IPS DF 6.9 (cell line): ENCODE data around the gene GPR3.

Experiments used
- DNase-seq: peaks from one replicate; pipeline ENCODE4 v3.0.0-alpha.2; 2013; ENCODE audit warnings: low read depth, low spot score
- H3K27ac ChIP-seq: one replicate; pipeline ENCODE4 v1.5.1; 2013; ENCODE audit warnings: low read length, control low read depth
- H3K27me3 ChIP-seq: 2 replicates; pipeline ENCODE4 v1.6.1; 2013; ENCODE audit warnings: mild to moderate bottlenecking, low read length; ENCODE audit not compliant: control insufficient read depth, insufficient read depth
- H3K36me3 ChIP-seq: 2 replicates; pipeline ENCODE4 v1.6.1; 2013; ENCODE audit warnings: low read length; ENCODE audit not compliant: control insufficient read depth, insufficient read depth
- H3K4me1 ChIP-seq: 2 replicates; pipeline ENCODE4 v1.6.1; 2013; ENCODE audit warnings: low read length; ENCODE audit not compliant: control insufficient read depth, insufficient read depth
- H3K4me3 ChIP-seq: 2 replicates; pipeline ENCODE4 v1.5.1; 2013; ENCODE audit warnings: mild to moderate bottlenecking, low read length
- H3K9me3 ChIP-seq: 2 replicates; pipeline ENCODE4 v1.6.1; 2013; ENCODE audit warnings: low read length, inconsistent platforms; ENCODE audit not compliant: control insufficient read depth, insufficient read depth
- WGBS: extraction: QIAGEN DNeasy Blood & Tissue Kit; methylation state at CpG from one replicate; pipeline ENCODE4 v1.1.7; 2013; ENCODE audit warnings: mixed read lengths, missing lambda C conversion rate; ENCODE audit not compliant: insufficient read length, insufficient coverage; 5-methylcytosine and 5-hydroxymethylcytosine counted together

GPR3 gene

DNA sequence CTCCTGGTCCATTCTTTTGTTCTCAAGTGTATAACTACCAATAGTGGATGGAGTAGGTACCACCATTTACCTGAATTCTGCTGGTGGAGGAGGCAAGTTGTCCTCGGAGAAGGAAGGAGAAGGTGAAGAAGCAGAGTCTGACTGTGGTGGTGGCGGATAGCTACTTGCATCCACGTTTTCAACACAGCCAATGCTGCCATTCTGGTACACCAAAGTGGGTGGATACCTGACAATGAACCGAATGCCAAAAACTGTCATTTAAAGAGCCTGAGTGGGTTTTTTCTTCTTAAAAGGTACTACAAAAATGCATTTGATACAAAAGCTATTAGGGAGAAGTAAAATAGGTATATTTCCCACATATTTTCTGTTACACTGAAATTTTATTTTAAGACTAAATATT is 20.1 kb downstream of the GPR3 start:
- Histone ChIP-seq H3K4me1 (no peaks in the 10 kb centered on the region; the same call in 1 of the 2 replicates), H3K36me3 (peaks cover 14% of the 10 kb centered on the region; the same call in 1 of the 2 replicates), H3K4me3 (no peak overlapping the region), H3K27ac (no peak overlapping the region), H3K27me3 (no peaks in the 10 kb centered on the region), H3K9me3 (no peaks in the 10 kb centered on the region)
- no CpG with 5 or more reads among the region's 4 CpGs for WGBS
- no peak for DNase-seq

DNA sequence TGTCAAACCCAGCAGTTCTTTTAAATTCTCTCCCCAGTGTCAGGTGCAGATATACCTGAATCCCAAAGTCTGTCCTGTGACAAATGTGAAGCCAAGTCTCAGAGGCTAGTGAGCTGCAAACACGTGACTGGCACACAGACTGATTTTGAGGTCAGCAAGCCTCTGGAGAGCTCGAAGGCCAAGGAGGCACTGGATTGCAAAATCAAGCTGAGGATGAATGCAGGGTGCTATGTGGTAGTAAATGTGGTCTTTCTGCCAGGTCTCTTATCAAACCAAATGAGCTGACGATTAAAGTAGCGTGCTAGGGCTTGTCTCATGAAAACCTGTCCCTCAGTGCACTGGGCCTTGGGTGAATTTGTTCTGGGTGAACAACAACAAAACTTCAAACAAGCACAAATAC is 20.6 kb downstream of the GPR3 start:
- DNase-seq, result no peak
- no CpG with 5 or more reads among the region's 4 CpGs for WGBS
- H3K27ac ChIP-seq, result no peak overlapping the region
- no peak overlapping the region for H3K4me3 ChIP-seq
- H3K36me3 ChIP-seq, result peaks cover 14% of the 10 kb centered on the region; the same call in 1 of the 2 replicates
- no peaks in the 10 kb centered on the region for H3K9me3 ChIP-seq
- H3K4me1 ChIP-seq, result no peaks in the 10 kb centered on the region; the same call in 1 of the 2 replicates
- H3K27me3 ChIP-seq, result no peaks in the 10 kb centered on the region

DNA sequence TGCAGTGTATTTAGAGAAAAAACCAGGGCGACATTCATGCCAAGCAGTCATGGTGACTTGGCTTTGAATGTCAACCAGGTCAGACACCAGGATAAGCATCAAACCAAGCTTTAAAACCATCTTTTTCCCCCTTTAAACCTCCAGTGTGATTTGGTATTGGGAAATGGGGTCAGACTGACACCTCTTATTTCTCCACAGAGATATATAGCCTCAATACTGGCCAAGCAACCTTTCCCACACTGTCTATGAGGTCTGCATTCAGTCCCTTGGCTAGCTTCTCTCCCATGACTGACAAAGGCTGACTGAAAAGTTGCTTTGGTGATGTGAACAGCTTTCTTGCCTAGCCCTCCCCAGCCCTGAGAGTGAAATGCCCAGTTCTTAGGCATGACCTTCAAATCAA is 21.7 kb downstream of the GPR3 start:
- H3K27me3 ChIP-seq, result no peaks in the 10 kb centered on the region
- H3K36me3 ChIP-seq, result peaks cover 14% of the 10 kb centered on the region; the same call in 1 of the 2 replicates
- DNase-seq, result no peak
- H3K4me3 ChIP-seq, result no peak overlapping the region
- no CpG with 5 or more reads among the region's 1 CpG for WGBS
- peaks cover 1% of the 10 kb centered on the region for H3K4me1 ChIP-seq
- no peaks in the 10 kb centered on the region for H3K9me3 ChIP-seq
- H3K27ac ChIP-seq, result no peak overlapping the region

DNA sequence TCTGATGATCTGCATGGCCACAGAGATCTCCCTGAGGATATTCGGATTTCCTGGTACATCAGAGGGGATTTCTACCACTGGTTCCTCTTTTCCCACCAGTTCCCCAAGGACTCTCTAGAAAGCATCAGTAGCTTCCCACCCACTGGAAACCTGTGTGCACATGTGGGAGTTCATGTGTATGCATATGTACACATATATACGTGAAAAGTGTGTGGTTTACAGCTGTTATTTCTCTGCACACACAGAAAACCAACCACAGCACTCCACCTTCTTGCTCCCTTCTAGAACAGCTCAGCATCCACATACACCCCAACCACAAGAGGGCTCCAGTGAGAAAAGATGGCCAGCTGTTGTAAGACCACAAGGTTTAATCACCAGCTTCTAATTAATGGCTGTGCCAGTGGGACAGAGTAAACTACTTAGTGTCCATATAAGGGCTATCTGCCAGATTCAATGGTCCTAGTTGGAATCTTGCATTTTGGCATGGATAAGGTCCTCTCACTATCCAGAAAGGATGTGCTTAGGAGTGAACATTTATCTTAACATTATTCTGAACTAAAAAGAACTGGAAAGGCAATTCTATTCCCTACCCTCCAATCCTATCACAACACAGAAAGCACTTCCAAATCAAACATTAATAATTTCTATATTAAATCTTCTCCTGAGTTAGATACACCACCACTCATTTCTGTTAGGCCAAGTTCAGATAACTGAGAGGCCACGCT is 24.1 kb downstream of the GPR3 start:
- Histone ChIP-seq H3K9me3 (no peaks in the 10 kb centered on the region), H3K36me3 (peaks cover 11% of the 10 kb centered on the region; the same call in 1 of the 2 replicates), H3K27me3 (no peaks in the 10 kb centered on the region), H3K4me3 (no peak overlapping the region), H3K4me1 (peaks cover 1% of the 10 kb centered on the region; the same call in 1 of the 2 replicates), H3K27ac (no peak overlapping the region)
- no CpG with 5 or more reads among the region's 3 CpGs for WGBS
- DNase-seq, result no peak

DNA sequence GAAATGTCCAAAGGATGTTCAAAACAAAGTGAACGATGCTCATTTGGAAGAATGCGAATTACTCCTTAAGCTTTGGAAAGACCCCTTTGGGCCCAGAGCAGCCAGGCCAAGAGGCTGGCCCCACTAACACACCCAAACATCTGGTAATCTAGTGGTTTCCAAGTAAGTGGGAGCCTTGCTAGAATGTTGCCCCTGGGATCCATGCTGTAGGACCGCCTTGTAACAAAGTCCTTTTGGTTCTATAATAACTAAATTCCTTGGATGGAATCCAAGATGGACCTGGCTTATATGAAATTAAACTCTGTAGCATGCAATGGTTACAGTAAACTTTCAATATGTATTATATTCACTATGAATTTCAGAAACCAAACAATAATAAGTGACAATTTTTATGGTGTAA is 25.3 kb downstream of the GPR3 start:
- Histone ChIP-seq H3K27me3 (no peaks in the 10 kb centered on the region), H3K27ac (no peak overlapping the region), H3K4me3 (no peak overlapping the region), H3K9me3 (no peaks in the 10 kb centered on the region), H3K36me3 (peaks cover 9% of the 10 kb centered on the region; the same call in 1 of the 2 replicates), H3K4me1 (peaks cover 1% of the 10 kb centered on the region; the same call in 1 of the 2 replicates)
- no CpG with 5 or more reads among the region's 3 CpGs for WGBS
- no peak for DNase-seq

DNA sequence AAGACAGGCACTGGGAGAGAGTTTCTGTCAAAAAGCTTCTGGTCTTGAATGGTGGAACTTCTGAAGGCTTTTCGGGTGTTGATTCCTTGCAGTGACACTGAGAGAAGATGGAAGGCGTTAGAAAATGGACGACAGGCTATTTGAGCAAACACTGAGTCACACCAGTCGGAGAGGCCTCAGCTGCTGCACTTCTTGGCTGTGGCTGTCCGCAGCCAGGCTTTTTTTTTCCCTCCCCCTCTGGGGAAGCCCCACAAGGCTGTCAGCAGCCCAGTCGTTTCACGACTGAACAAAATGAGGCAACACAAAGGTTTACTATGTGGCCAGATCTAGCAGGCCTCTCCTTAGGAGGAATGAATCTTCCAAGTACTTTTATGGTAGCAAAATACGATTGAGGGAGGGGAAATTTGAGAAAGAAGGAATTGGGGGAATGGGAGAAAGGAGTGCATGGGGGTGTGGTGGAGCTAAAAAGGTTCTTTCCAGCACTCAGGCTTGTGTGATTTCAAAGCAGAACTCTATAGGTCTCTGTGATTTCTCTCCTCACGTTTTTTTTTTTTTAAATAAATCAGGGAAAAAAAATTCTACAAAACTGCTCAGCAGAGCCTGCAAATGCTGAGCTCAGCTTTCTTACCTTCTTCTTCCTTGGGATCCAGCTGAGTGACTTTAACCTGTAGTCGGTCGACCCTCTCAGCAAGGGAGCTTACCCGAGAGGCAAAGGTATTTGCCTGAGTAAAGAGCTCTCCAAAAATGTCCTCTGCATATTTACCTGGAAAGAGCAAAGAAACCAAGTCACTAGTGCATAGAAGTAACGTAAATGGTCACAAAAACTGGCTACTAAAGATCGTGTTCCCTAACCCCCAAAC is 26.1 kb downstream of the GPR3 start:
- 100% methylated on average over 1 of the region's 14 CpGs for WGBS
- Histone ChIP-seq H3K27ac (no peak overlapping the region), H3K4me1 (peaks cover 1% of the 10 kb centered on the region; the same call in 1 of the 2 replicates), H3K36me3 (peaks cover 6% of the 10 kb centered on the region; the same call in 1 of the 2 replicates), H3K4me3 (no peak overlapping the region), H3K27me3 (no peaks in the 10 kb centered on the region), H3K9me3 (no peaks in the 10 kb centered on the region)
- no peak for DNase-seq

DNA sequence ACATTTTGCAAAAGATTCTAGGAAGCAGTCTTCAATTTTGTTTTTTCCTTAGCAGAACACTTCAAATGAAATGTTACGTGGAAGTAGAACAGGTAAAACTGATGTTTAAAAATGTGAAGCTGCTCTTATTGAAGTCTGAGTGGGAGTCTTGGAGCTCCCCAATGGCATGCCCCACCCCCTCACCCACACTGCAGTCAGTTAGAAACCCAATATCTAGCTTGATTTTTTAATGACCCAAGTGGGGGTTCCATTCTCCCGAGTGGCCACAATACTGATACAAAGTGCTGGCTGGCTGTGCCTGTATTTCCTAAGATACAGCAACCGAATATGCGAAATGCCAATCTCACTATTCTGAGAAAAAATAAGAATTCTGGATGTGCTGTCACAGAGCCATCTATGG is 31.3 kb downstream of the GPR3 start:
- Histone ChIP-seq H3K4me1 (peaks cover 1% of the 10 kb centered on the region; the same call in 1 of the 2 replicates), H3K36me3 (no peaks in the 10 kb centered on the region), H3K9me3 (no peaks in the 10 kb centered on the region), H3K4me3 (no peak overlapping the region), H3K27me3 (no peaks in the 10 kb centered on the region), H3K27ac (no peak overlapping the region)
- DNase-seq, result no peak
- WGBS, result no CpG with 5 or more reads among the region's 4 CpGs

DNA sequence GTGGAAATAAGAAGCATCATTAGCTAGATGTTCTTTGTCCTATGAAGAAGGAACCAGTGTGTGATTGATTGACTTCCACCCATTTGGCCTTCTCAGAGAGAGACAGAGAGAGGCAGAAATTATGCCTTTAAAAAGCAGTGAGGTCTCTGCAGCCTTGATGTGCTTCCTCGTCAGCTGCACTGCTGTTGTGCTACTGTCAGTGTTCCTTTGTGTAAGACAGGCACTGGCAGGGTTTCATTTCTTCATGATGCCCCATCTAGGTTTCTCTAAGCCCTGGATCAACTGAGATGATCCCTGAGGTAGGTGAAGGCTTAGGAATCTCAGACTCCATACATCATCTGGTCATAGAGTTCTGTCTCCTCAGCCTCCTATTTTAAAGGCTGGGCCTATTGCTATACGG is 34.9 kb downstream of the GPR3 start:
- WGBS, result no CpG with 5 or more reads among the region's 2 CpGs
- Histone ChIP-seq H3K36me3 (no peaks in the 10 kb centered on the region), H3K27ac (no peak overlapping the region), H3K9me3 (no peaks in the 10 kb centered on the region), H3K4me1 (peaks cover 2% of the 10 kb centered on the region; the same call in 1 of the 2 replicates), H3K27me3 (no peaks in the 10 kb centered on the region), H3K4me3 (no peak overlapping the region)
- DNase-seq, result no peak

DNA sequence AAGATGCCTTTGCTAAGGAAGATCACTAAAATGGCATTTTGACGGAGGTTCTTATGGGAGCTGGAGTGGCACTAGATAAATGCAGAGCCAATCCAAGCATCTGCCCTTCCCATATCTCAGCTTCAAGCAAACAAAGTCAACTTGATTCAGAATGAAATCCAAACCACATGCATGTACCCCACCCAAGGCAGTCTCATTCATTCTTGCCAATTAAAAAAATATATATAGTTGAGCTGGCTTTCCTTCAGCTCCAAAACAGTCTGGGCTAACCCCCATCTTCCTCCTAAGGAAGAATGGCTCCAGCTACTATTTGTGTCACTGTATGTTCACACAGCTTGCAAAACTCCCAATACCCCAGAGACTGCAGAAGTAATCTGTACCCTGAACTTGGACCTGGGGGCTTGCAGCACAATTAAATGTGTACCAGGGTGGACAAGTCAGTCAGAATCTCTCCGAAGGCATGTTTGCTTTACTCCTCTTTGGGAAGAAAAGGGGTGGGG is 35.4 kb downstream of the GPR3 start:
- H3K4me3 ChIP-seq, result no peak overlapping the region

DNA sequence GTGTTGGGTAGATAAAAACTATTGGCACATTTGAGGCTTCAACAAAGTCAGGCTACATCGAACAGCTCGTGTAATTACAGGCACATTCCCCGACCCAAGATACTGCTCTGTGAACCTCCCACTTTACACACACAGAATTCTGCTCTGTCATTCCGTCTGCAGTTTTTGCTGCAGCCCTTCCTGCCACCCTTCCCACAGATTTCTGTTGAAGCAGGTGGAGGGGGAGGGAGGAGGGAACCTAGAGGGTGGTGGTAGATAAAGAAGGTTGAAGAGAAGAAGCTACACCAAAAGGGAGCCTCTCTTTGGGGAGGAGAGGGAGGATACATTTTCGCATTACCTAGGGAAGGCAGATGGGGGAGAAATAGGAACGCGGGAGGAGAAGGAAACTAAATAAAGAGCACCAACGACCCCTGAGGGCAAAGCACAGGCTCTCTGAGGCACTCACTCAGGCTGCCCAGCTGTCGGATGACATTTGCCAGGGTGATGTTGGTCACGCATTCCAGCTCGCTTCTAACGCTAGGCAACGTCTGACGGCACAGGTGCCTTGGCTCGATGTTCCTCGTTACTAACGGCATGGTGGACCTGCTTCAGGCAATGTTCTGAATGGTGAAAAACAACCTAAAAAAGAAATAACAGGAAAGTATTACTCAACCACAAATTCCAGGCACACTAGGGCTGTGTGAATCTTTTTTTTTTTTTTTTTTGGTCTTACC is 36.0 kb downstream of the GPR3 start:
- H3K27ac ChIP-seq, result no peak overlapping the region
- H3K4me3 ChIP-seq, result no peak overlapping the region

More for the DNA sequence above, 35.4 kb downstream of the GPR3 start:
- no CpG with 5 or more reads among the region's 2 CpGs for WGBS
- Histone ChIP-seq H3K27ac (no peak overlapping the region), H3K4me1 (peaks cover 2% of the 10 kb centered on the region; the same call in 1 of the 2 replicates), H3K9me3 (no peaks in the 10 kb centered on the region), H3K27me3 (no peaks in the 10 kb centered on the region), H3K36me3 (no peaks in the 10 kb centered on the region)
- DNase-seq, result no peak

More for the DNA sequence above, 36.0 kb downstream of the GPR3 start:
- Histone ChIP-seq H3K9me3 (no peaks in the 10 kb centered on the region), H3K27me3 (no peaks in the 10 kb centered on the region), H3K36me3 (no peaks in the 10 kb centered on the region), H3K4me1 (peaks cover 2% of the 10 kb centered on the region; the same call in 1 of the 2 replicates)
- no peak for DNase-seq
- no CpG with 5 or more reads among the region's 17 CpGs for WGBS
